ENCODE measurements around the gene MED12L.

- TF ChIP-seq CTCF (IDR thresholded peaks at IDR 0.05; ENCODE audit: poor library complexity, severe bottlenecking) (peak; percentile 58), MXI1 (conservative IDR thresholded peaks at IDR 0.05; ENCODE audit: poor library complexity, severe bottlenecking) (no peak), EZH2 (IDR thresholded peaks at IDR 0.05; ENCODE audit: borderline replicate concordance, insufficient read depth, low read length, poor library complexity, severe bottlenecking) (no peak), TAF1 (IDR thresholded peaks at IDR 0.05; ENCODE audit: low read depth) (peak; percentile 40), POLR2AphosphoS5 (IDR thresholded peaks at IDR 0.05) (no peak), EP300 (conservative IDR thresholded peaks at IDR 0.05; ENCODE audit: poor library complexity, severe bottlenecking) (no peak)
These were observed at the start of gene MED12L for GRCh38 chr3:151085227-151085888.
